ENCODE data around the gene ING1.
"Not testable (repeated sequence)": the region's sequence is repeated elsewhere in the genome, so short reads cannot be mapped to it uniquely, and the experiment has no call there.

Gene ING1, protein sequence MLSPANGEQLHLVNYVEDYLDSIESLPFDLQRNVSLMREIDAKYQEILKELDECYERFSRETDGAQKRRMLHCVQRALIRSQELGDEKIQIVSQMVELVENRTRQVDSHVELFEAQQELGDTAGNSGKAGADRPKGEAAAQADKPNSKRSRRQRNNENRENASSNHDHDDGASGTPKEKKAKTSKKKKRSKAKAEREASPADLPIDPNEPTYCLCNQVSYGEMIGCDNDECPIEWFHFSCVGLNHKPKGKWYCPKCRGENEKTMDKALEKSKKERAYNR

DNA sequence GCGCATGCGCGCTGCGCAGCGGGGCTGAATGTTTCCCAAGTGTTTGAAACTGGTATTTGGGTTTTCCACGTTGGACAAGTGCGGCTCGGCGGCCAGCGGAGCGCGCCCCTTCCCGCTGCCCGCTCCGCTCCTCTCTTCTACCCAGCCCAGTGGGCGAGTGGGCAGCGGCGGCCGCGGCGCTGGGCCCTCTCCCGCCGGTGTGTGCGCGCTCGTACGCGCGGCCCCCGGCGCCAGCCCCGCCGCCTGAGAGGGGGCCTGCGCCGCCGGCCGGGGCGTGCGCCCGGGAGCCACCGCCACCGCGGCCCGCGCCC lies at the start of gene ING1:
ING1 (plus strand) TSS at position 59 of the 311 bp plus-strand sequence. CDS start 450 bp downstream, outside the sequence.
- peak in 1 of 3 donors; percentile 92 for DNase-seq

DNA sequence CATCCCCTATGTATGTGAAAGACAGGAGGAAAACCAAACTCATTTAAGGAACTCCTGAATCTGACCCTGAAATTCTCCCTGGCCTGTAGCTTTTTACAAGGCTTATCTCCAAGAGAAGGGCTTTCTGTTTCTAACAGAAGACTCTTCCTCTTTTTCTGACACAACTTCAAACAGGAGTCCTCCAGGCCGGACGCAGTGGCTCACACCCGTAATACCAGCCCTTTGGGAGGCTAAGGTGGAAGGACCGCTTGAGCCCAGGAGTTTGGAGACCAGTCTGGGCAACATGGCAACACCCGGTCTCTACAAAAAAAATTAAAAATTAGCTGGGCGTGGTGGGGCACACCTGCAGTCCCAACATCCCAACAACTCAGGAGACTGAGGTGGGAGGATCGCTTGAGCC lies 49.5 kb upstream of the ING1 start:
- DNase-seq, result peak; percentile 44 to 49 (median 48)

GRCh38 chr13:110664673-110665072 lies 48.8 kb upstream of the ING1 start:
- DNase-seq, result peak; percentile 8 to 33 (median 23)

GRCh38 chr13:110665491-110666254 lies 47.8 kb upstream of the ING1 start:
- peak; percentile 66 to 70 (median 66) for DNase-seq

DNA sequence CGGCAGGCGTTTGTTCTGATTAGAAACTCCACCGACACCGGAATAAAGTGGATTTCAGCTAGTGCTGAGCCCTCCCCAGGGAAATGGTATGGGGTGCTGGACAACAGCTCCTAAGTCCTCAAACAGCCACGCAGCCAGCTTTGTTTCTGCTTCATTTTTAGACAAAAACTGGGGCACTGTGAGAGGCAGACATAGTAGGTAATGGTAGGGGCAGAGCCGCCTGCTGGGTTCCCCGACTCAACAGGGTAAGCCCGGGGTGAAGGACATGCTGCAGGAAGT lies 47.3 kb upstream of the ING1 start:
- DNase-seq, result peak in 1 of 3 donors; percentile 15

GRCh38 chr13:110669036-110669435 lies 44.5 kb upstream of the ING1 start:
- DNase-seq, result no peak

DNA sequence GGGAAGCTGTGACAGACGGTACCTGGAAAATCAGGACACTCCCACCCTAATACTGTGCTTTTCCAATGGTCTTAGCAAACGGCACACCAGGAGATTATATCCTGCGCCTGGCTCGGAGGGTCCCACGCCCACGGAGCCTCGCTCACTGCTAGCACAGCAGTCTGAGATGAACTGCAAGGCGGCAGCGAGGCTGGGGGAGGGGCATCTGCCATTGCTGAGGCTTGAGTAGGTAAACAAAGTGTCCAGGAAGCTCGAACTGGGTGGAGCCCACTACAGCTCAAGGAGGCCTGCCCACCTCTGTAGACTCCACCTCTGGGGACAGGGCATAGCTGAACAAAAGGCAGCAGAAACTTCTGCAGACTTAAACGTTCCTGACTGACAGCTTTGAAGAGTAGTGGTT lies 43.7 kb upstream of the ING1 start:
- DNase-seq, result not testable (repeated sequence)

DNA sequence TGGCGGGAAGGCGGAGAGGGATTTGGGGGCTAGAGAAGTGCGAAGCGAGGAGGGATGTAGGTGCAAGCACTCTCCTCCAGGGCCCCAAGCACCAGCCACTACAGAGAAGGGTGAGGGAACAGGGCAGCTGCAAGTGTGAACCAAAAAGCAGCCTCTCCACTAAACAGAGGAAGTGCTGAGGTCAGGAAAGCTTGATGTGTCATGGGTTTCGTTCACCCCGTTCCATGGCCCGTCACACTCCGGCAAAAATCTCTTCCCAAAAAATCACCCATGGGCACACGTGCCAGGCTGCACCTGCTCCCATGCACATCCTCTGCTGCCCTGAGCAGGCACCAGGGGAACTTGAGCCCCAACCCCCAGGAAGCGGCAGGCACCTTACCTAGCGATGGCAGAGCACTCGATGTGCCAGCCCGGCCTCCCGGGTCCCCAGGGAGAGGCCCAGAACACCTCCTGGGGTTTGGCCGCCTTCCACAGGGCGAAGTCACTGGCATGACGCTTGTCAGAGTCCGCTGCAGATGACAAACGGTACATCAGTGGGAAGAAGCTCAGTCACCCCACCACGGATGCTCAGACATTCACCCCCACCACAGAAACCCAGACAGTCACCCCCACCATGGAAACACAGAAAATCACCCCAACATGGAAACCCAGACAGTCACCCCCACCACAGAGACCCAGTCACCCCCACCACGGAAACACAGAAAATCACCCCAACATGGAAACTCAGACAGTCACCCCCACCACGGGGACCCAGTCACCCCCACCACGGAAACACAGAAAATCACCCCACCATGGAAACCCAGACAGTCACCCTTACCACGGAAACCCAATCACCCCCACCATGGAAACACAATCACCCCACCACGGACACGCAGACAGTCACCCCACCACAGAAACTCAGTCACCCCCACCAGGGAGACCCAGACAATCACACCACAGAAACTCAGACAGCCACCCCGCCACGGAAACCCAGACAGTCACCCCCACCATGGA lies 36.6 kb upstream of the ING1 start:
- peak; percentile 67 to 78 (median 73) for DNase-seq

DNA sequence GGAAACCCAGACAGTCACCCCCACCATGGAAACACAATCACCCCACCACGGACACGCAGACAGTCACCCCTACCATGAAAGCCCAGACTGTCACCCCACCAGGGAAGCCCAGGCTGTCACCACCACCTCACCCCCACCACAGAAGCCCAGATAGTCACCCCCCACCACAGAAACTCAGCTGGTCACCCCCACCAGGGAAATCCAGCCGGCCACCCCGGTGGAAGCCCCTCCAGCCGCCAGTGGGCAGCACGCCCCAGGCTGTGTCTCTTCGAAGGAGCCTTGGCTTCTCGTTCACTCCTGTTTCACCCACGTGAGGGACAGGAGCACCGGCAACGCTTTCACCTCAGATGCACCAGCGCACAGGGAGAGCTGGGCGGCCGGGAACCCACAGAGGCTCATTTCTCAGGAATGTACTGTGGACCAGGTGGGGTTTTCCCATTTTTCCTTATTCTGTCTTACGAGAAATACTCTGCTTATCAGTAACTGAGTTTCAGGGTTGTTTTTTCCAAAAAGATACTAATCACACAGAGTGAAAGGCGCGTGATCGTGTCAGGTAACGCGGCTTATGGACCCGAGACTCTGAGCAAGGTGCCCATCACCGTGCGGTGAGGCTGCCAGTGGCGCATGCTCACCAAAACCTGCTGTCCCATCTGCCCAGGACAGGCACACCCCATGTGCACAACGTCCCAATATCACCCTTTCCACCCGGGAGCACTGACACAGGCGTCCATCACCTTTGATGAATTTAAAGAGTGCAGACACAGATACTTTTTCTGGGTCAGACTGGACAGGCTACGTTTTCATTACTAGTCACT lies 35.6 kb upstream of the ING1 start:
- DNase-seq, result no peak

GRCh38 chr13:110680852-110681251 lies 32.6 kb upstream of the ING1 start:
- DNase-seq, result peak; percentile 20 to 31 (median 29)

GRCh38 chr13:110681868-110682550 lies 31.5 kb upstream of the ING1 start:
- no peak for DNase-seq

- no peak for DNase-seq
Observed at GRCh38 chr13:110682746-110683145, 30.8 kb upstream of the ING1 start.

GRCh38 chr13:110683203-110683883 lies 30.2 kb upstream of the ING1 start:
- DNase-seq, result peak in 2 of 3 donors; percentile 13 to 21

- no peak for DNase-seq
Observed at GRCh38 chr13:110683921-110684320, 29.6 kb upstream of the ING1 start.

DNA sequence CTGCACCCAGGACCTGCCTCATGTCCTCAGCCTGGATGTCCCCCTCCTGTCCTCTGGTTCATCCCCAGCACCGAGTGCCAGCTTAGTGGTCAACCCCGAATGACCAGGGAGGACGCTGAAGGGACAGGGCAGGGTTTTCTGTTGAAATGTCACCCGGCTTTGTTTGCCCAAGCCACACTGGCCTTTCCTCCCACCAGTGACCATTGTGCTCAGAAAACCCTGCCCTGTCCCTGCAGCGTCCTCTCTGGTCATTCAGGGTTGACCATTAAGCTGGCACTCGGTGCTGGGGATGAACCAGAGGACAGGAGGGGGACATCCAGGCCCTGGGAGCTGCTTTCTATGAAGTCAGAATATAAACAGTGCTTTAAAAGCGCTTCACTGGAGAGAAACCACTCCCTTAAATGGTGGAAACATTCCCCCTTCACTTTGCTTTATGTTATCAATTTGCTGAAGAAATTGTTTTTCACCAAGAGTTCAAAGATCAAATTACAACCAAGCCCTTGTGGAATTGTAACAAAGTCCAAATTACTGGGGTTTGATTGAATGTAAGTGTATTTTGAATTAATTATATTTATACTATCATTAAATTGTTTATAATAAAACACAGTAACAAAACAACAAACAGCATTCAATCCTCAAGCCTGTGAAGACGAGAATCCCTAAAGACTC lies 29.0 kb upstream of the ING1 start:
- DNase-seq, result no peak

GRCh38 chr13:110685305-110686020 lies 28.0 kb upstream of the ING1 start:
- no peak for DNase-seq

GRCh38 chr13:110687736-110688135 lies 25.8 kb upstream of the ING1 start:
- no peak for DNase-seq

DNA sequence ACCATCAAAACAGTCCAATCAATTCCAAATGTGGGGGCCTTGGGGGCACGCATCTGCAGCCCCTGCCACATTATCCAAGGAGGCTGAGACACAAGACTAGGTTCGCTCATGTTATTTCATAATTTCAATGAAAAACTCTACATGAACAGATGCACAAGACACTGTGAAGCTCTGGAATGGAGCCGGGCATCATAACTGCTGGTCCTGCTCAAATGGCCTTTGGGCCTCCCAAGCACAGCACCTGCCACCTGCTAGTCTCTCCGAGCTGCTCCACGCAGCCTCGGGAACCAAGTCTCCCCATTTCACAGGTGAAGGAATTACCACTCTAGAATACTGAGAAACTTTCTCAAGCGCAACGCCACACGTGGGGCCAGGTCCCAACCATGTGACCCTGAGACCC lies 24.5 kb upstream of the ING1 start:
- DNase-seq, result no peak

DNA sequence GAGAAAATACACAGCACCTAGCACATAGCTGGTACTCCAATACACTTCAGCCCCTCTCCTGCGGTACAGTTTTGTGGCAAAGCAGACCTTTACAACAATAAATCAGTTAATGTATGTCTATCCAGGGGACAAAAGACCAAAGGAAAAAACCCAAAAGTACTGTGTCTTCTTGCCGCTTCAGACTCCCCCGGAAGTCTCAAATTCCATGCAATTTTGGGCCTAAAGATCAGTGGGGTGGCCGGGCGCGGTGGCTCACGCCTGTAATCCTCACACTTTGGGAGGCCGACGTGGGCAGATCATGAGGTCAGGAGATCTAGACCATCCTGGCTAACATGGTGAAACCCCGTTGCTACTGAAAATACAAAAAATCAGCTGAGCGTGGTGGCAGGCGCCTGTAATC lies 23.8 kb upstream of the ING1 start:
- no peak for DNase-seq

DNA sequence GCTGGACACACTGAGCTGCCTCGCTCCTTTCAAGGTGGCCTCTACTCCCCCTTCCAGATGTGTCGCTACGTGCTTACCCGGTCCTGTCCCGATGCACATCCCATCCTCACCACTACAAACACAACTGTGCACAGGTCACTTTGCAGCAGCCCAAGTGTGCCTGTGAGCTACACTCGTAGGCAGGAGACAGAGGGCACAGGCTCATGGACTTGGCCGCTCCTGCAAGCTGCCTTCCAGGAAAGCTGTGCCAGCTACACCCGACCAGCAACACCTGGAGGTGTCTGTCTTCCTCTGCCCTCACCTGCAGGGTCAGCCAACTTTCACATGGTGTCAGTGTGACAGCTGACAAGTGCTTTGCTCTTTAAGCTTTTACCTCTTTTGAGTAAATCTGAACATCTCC lies 23.0 kb upstream of the ING1 start:
- DNase-seq, result no peak

Data from suppressor macrophage treated with lipopolysaccharide for 1 hour (primary cell).